ENCODE results near the gene OSBPL6.

DNA sequence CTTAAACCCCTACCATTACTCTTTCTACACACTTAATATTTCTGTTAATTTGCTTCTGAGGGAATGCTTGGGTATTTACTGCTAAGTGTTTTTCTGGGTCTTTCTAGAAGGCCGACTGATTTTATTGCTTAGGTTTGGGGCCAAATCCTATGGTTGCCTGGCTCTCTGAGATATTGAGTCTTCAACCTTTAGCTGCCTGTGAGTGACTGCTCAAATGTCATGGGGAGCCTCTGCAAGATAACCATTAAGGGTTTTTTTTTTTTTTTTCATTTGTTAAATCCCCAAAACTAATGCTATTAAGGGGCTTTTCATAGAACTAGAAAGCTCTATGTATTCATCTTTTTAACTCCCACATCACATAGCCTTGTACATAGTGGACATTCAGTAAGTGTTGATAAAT, 5.0 kb downstream of the OSBPL6 start:
- TF ChIP-seq ZKSCAN8 (CRISPR knock-in tag; IDR thresholded peaks at IDR 0.05; ENCODE audit: borderline replicate concordance) (no peak), ZNF431 (CRISPR knock-in tag; IDR thresholded peaks at IDR 0.05; ENCODE audit: borderline replicate concordance, low read depth) (no peak), RFX5 (IDR thresholded peaks at IDR 0.05; ENCODE audit: low read depth, low read length) (no peak)
- TF ChIP-seq, protein P1, sequence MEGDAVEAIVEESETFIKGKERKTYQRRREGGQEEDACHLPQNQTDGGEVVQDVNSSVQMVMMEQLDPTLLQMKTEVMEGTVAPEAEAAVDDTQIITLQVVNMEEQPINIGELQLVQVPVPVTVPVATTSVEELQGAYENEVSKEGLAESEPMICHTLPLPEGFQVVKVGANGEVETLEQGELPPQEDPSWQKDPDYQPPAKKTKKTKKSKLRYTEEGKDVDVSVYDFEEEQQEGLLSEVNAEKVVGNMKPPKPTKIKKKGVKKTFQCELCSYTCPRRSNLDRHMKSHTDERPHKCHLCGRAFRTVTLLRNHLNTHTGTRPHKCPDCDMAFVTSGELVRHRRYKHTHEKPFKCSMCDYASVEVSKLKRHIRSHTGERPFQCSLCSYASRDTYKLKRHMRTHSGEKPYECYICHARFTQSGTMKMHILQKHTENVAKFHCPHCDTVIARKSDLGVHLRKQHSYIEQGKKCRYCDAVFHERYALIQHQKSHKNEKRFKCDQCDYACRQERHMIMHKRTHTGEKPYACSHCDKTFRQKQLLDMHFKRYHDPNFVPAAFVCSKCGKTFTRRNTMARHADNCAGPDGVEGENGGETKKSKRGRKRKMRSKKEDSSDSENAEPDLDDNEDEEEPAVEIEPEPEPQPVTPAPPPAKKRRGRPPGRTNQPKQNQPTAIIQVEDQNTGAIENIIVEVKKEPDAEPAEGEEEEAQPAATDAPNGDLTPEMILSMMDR (CRISPR knock-in tag; IDR thresholded peaks at IDR 0.05): no peak
